Keratinocyte (primary cell): ENCODE data around the gene TBR1. TPM values are rescaled to one million over a fixed set of nuclear protein-coding genes. Genes with fewer than 3 reads are reported as not detected.

ENCODE experiments used
- DNase-seq: peaks from one replicate; pipeline ENCODE4 v3.0.0-alpha.2; 2011; ENCODE audit warnings: low read depth, missing footprints, low spot score
- FAIRE-seq: peaks from 2 replicates; lab custom pipeline; 2011; peaks lifted over from hg19 to GRCh38; lab: Jason Lieb, UNC
- H2AFZ ChIP-seq: 2 replicates; pipeline ENCODE4 v1.6.0; 2012; ENCODE audit warnings: low read length, control low read depth, inconsistent platforms; ENCODE audit not compliant: control insufficient read depth
- H3K27ac ChIP-seq: 2 replicates; pipeline ENCODE4 v1.5.1; 2011; ENCODE audit warnings: low read length; ENCODE audit not compliant: control insufficient read depth, insufficient read depth
- H3K27me3 ChIP-seq: 3 replicates; pipeline ENCODE4 v1.6.0; 2011; ENCODE audit warnings: low read length; ENCODE audit not compliant: control insufficient read depth, insufficient read depth; ENCODE audit errors: extremely low read depth
- H3K36me3 ChIP-seq, 2 experiments: 2 replicates in 1 of 2; 3 replicates in 1 of 2; pipeline ENCODE4 v1.5.1; 2011; ENCODE audit warnings: low read length in 2 of 2, mild to moderate bottlenecking in 1 of 2; ENCODE audit not compliant: control insufficient read depth in 2 of 2, insufficient read depth in 2 of 2; ENCODE audit errors: extremely low read depth in 1 of 2
- H3K4me1 ChIP-seq: 3 replicates; pipeline ENCODE4 v1.5.1; 2011; ENCODE audit warnings: low read length; ENCODE audit not compliant: control insufficient read depth, insufficient read depth; ENCODE audit errors: extremely low read depth
- H3K4me2 ChIP-seq: 3 replicates; pipeline ENCODE4 v1.6.0; 2011; ENCODE audit warnings: low read depth, low read length; ENCODE audit not compliant: control insufficient read depth, insufficient read depth; ENCODE audit errors: extremely low read depth
- H3K4me3 ChIP-seq, 3 experiments: fragments of 200-600 bp in 1 of 3; sonication (generic) in 1 of 3; 2 replicates in 2 of 3; 3 replicates in 1 of 3; pipeline ENCODE4 v1.5.1; 2011 to 2016; ENCODE audit warnings: low read length in 3 of 3, mild to moderate bottlenecking in 3 of 3, control low read depth in 2 of 3, inconsistent platforms in 1 of 3, low read depth in 1 of 3, mixed read lengths in 1 of 3, mixed run types in 1 of 3, moderate library complexity in 1 of 3; ENCODE audit not compliant: control insufficient read depth in 2 of 3, insufficient read depth in 2 of 3; ENCODE audit errors: extremely low read depth in 1 of 3
- H3K79me2 ChIP-seq: 2 replicates; pipeline ENCODE4 v1.6.0; 2012; ENCODE audit warnings: low read length; ENCODE audit not compliant: control insufficient read depth, insufficient read depth
- H3K9ac ChIP-seq: 3 replicates; pipeline ENCODE4 v1.6.0; 2011; ENCODE audit warnings: low read length; ENCODE audit not compliant: control insufficient read depth, insufficient read depth; ENCODE audit errors: extremely low read depth
- H3K9me1 ChIP-seq: 3 replicates; pipeline ENCODE4 v1.6.0; 2011; ENCODE audit warnings: low read length; ENCODE audit not compliant: control insufficient read depth, insufficient read depth; ENCODE audit errors: extremely low read depth
- H3K9me3 ChIP-seq: 2 replicates; pipeline ENCODE4 v1.5.1; 2012; ENCODE audit warnings: low read depth, low read length; ENCODE audit not compliant: control insufficient read depth
- H4K20me1 ChIP-seq: 3 replicates; pipeline ENCODE4 v1.6.0; 2011; ENCODE audit warnings: low read length; ENCODE audit not compliant: control insufficient read depth, insufficient read depth; ENCODE audit errors: extremely low read depth
- CTCF ChIP-seq, 3 experiments: IDR thresholded peaks in 1 of 3; conservative IDR thresholded peaks in 1 of 3; optimal IDR thresholded peaks in 1 of 3; 2 replicates in 2 of 3; 3 replicates in 1 of 3; pipeline versions ENCODE3 to v1.5.1; 2011; ENCODE audit warnings: low read length in 3 of 3, mild to moderate bottlenecking in 3 of 3, moderate library complexity in 2 of 3, control low read depth in 1 of 3, inconsistent platforms in 1 of 3; ENCODE audit not compliant: insufficient read depth in 2 of 3; ENCODE audit errors: extremely low read depth in 1 of 3
- EZH2 ChIP-seq: IDR thresholded peaks from one replicate; pipeline ENCODE4 v1.6.1; 2012; ENCODE audit warnings: inconsistent platforms, mild to moderate bottlenecking, low read length, moderate library complexity
- dilution Hi-C: fragments of 300-500 bp; cut with MboI; formaldehyde crosslinking; loops from one replicate; pipeline ENCODE4 v1.7.0; 2020; ENCODE audit warnings: low sequenced_read_pairs; ENCODE audit not compliant: extremely low pct_ligation_motif_present
- polyA plus RNA-seq, 5 experiments: library from polyadenylated mRNA; depleted of rRNA in 3 of 5; stranded (reverse) in 3 of 5; stranded (forward) in 1 of 5; unstranded in 1 of 5; fragments of >200 nt; gene quantifications; 1 replicate in 1 of 5; 2 replicates in 3 of 5; 3 replicates in 1 of 5; pipeline versions ENCODE4 v1.2.1 to v1.2.3, GENCODE V29; 2011 to 2012; ENCODE audit warnings: missing spikeins in 2 of 5, low read depth in 1 of 5, low replicate concordance in 1 of 5

Gene TBR1
- polyA plus RNA-seq, 1 donor (not counting 4 experiments of a cell fraction or from before 2014, with no cell fraction given): 0.03 TPM

- Histone ChIP-seq H3K9me3 (no peaks in the 10 kb centered on the region), H3K36me3 (no peaks in the 10 kb centered on the region), H2AFZ (no peak overlapping the region), H3K79me2 (no peaks in the 10 kb centered on the region), H3K9me1 (no peaks in the 10 kb centered on the region), H3K4me2 (no peak overlapping the region), H3K9ac (no peak overlapping the region), H3K4me3 (no peak overlapping the region), H3K27me3 (peaks cover 39% of the 10 kb centered on the region), H3K4me1 (peaks cover 3% of the 10 kb centered on the region), H4K20me1 (no peaks in the 10 kb centered on the region), H3K27ac (no peak overlapping the region)
- no peak for DNase-seq
- FAIRE-seq: no peak
- TF ChIP-seq CTCF (optimal IDR thresholded peaks at IDR 0.05 in 1 of 3, IDR thresholded peaks at IDR 0.05 in 1 of 3, conservative IDR thresholded peaks at IDR 0.05 in 1 of 3; ENCODE audit: extremely low read depth in 1 of 3, insufficient read depth in 2 of 3, low read length in 3 of 3) (no peak), EZH2 (no peak)
- dilution Hi-C loops: loop anchor here (25.0 kb wide), 1 partner anchor 505 kb away; no protein-coding TSS in a partner anchor
Observed at GRCh38 chr2:161432107-161432506, 16.0 kb downstream of the TBR1 start.

- no peaks in the 10 kb centered on the region for H3K79me2 ChIP-seq
- H3K4me1 ChIP-seq: no peaks in the 10 kb centered on the region
- dilution Hi-C loops: loop anchor here (25.0 kb wide), 1 partner anchor 503 kb away; no protein-coding TSS in a partner anchor
- no peaks in the 10 kb centered on the region for H3K9me3 ChIP-seq
- no peaks in the 10 kb centered on the region for H3K36me3 ChIP-seq
- no peak for TF ChIP-seq EZH2
- TF ChIP-seq CTCF (optimal IDR thresholded peaks at IDR 0.05 in 1 of 3, IDR thresholded peaks at IDR 0.05 in 1 of 3, conservative IDR thresholded peaks at IDR 0.05 in 1 of 3; ENCODE audit: extremely low read depth in 1 of 3, insufficient read depth in 2 of 3, low read length in 3 of 3): no peak
- no peak overlapping the region for H3K4me2 ChIP-seq
- no peak overlapping the region for H3K27ac ChIP-seq
- FAIRE-seq: no peak
- no peaks in the 10 kb centered on the region for H4K20me1 ChIP-seq
- H3K9ac ChIP-seq: no peak overlapping the region
- H2AFZ ChIP-seq: no peak overlapping the region
- H3K9me1 ChIP-seq: no peaks in the 10 kb centered on the region
- peaks cover 19% of the 10 kb centered on the region for H3K27me3 ChIP-seq
- H3K4me3 ChIP-seq: no peak overlapping the region
- no peak for DNase-seq
Observed at GRCh38 chr2:161434118-161434517, 18.0 kb downstream of the TBR1 start.
